KOPT-K1 (cell line): ENCODE results near the gene PDGFA.

ENCODE experiments used
- H3K27ac ChIP-seq: fragments of 200-600 bp; sonication (generic); 2 replicates; pipeline ENCODE4 v1.5.1; 2016; ENCODE audit warnings: antibody characterized with exemption, mild to moderate bottlenecking, low read depth, low read length; ENCODE audit not compliant: poor library complexity, severe bottlenecking
- H3K36me3 ChIP-seq: fragments of 200-600 bp; sonication (generic); 2 replicates; pipeline ENCODE4 v1.5.1; 2017; ENCODE audit warnings: antibody characterized with exemption, mild to moderate bottlenecking, low read length, moderate library complexity; ENCODE audit not compliant: insufficient read depth
- H3K9me3 ChIP-seq: fragments of 200-600 bp; sonication (generic); 2 replicates; pipeline ENCODE4 v1.5.1; 2017; ENCODE audit warnings: antibody characterized with exemption, low read length, mild to moderate bottlenecking; ENCODE audit not compliant: insufficient read depth, poor library complexity, severe bottlenecking

PDGFA gene

GRCh38 chr7:518630-519483 lies 789 bp downstream of the PDGFA start:
- Histone ChIP-seq H3K36me3 (no peaks in the 10 kb centered on the region), H3K27ac (no peak overlapping the region)

GRCh38 chr7:517774-518629 lies 1.6 kb downstream of the PDGFA start:
- no peak overlapping the region for H3K27ac ChIP-seq
- H3K36me3 ChIP-seq: no peaks in the 10 kb centered on the region

More at GRCh38 chr7:518630-519483, 789 bp downstream of the PDGFA start:
- no peaks in the 10 kb centered on the region for H3K9me3 ChIP-seq

GRCh38 chr7:516606-517456 lies 2.8 kb downstream of the PDGFA start:
- no peaks in the 10 kb centered on the region for H3K9me3 ChIP-seq
- no peak overlapping the region for H3K27ac ChIP-seq
- no peaks in the 10 kb centered on the region for H3K36me3 ChIP-seq

More at GRCh38 chr7:517774-518629, 1.6 kb downstream of the PDGFA start:
- H3K9me3 ChIP-seq: no peaks in the 10 kb centered on the region

DNA sequence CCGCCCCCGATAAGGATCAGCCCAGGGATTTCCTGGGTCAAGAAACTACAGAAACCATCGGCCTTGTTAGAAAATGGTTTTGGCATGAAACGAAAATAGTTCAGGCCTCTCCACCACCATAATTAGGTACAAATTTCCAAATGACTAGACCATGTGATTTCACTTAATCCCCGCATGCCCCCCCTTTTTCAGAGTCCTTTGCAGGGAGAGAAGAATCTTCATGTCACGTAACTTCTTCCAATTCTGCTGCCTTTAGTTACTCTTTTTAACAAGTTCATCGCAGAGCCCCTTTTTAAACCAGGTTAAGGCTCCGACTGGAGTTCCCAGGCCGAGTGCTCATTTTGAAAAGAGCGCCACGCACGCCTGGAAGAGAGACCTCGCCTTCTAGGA lies 3.4 kb downstream of the PDGFA start:
- no peaks in the 10 kb centered on the region for H3K36me3 ChIP-seq

DNA sequence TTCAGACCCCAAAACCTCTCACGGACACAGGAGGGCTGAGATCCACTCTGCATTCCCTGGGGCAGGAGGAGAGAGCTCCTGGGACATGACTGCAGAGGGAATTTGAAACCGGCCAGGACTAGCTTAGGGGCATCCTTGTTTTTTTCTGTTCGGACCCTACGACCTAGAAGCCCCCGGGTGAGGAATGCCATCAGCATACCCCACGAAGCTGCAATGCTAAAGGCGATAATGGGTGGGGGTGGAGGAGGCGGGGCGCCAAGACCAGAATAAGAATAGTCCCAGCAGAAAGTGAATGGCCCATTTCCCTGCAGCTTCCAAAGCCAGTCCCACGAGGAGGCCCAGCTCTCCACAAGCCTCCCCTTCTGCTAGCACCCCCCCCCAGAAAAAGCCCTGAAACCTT lies 4.0 kb downstream of the PDGFA start:
- Histone ChIP-seq H3K9me3 (no peaks in the 10 kb centered on the region), H3K36me3 (no peaks in the 10 kb centered on the region), H3K27ac (no peak overlapping the region)

More for the DNA sequence above, 3.4 kb downstream of the PDGFA start:
- Histone ChIP-seq H3K9me3 (no peaks in the 10 kb centered on the region), H3K27ac (no peak overlapping the region)

- no peak overlapping the region for H3K27ac ChIP-seq
- no peaks in the 10 kb centered on the region for H3K36me3 ChIP-seq
- H3K9me3 ChIP-seq: no peaks in the 10 kb centered on the region
Measured at GRCh38 chr7:514651-515598, 4.7 kb downstream of the PDGFA start.

GRCh38 chr7:514242-514641 lies 5.4 kb downstream of the PDGFA start:
- Histone ChIP-seq H3K9me3 (no peaks in the 10 kb centered on the region), H3K36me3 (no peaks in the 10 kb centered on the region), H3K27ac (no peak overlapping the region)

DNA sequence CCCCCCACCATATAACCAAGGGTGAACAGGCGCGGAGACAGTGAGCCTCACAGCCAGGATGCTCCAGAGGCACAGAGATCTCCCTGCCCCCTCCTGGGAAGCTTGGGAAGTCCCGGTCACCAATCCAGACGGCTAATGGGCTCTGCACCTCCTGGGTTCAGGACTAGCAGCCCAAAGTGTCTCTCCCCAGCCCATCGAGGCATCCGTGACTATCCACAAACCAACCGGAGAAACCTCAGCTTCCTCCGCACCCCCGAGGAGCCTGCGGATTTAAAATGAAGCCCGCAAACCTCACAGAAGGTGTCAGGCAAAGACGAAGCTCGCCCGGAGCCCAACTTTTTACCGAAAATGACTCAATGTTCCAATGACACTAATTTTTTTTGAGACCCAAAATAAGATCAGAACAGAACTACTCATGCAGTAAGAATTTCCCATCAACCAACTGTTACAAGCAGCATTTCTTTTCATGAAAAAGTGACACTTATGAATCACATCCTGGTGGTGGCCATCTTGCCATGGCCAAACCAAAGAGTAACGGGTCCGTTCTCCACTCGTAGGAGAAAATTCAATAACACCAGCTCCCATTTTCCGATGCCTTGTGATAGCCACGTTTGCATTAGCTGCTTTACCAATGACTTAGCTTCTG lies 6.0 kb downstream of the PDGFA start:
- H3K9me3 ChIP-seq: no peaks in the 10 kb centered on the region
- no peaks in the 10 kb centered on the region for H3K36me3 ChIP-seq
- H3K27ac ChIP-seq: no peak overlapping the region

GRCh38 chr7:512541-513311 lies 6.9 kb downstream of the PDGFA start:
- Histone ChIP-seq H3K36me3 (no peaks in the 10 kb centered on the region), H3K27ac (no peak overlapping the region), H3K9me3 (no peaks in the 10 kb centered on the region)

DNA sequence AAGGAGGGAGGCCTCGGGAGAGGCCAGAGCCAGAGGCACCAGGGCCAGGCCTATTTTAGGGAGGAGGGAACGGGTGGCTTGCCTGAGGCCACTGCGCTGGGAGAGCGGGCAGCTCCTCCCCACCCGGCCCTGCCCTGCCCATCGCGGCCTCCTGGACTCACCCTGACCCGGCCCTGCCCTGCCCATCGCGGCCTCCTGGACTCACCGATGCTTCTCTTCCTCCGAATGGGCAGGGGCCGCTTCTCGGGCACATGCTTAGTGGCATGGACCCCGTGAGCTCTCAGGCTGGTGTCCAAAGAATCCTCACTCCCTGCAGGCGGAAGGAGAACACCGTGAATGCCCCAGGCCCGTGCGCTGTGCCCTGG lies 7.5 kb downstream of the PDGFA start:
- no peaks in the 10 kb centered on the region for H3K36me3 ChIP-seq
- H3K27ac ChIP-seq: no peak overlapping the region
- no peaks in the 10 kb centered on the region for H3K9me3 ChIP-seq

GRCh38 chr7:511476-512145 lies 8.0 kb downstream of the PDGFA start:
- Histone ChIP-seq H3K36me3 (no peaks in the 10 kb centered on the region), H3K9me3 (no peaks in the 10 kb centered on the region), H3K27ac (no peak overlapping the region)

DNA sequence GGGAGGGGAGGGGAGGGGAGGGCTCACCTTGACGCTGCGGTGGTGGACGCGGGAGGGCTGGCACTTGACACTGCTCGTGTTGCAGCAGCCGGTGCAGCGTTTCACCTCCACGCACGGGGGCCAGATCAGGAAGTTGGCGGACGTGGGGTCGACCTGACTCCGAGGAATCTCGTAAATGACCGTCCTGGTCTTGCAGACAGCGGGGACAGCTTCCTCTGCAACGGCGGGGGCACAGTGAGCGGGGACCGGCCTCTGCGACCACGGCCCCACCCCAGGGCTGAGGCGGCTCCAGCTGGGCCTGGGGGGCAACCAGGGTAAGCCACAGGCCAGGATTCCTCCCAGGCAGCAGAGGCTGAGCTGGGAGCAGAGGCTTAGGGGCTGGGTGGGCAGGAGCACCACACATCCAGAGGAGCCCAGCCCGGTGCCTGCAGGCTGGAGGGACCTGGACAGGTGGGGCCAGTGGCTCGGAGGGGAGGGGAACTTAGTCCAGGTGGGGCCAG lies 8.8 kb downstream of the PDGFA start:
- H3K27ac ChIP-seq: no peak overlapping the region
- no peaks in the 10 kb centered on the region for H3K36me3 ChIP-seq
- no peaks in the 10 kb centered on the region for H3K9me3 ChIP-seq
